HepG2 (cell line): ENCODE data around the gene SFMBT1. TPM values are rescaled to one million over a fixed set of nuclear protein-coding genes. Genes with fewer than 3 reads are reported as not detected.

Source experiments
- ATF2 ChIP-seq: sonication (generic); formaldehyde crosslinking; IDR thresholded peaks from 2 replicates; pipeline ENCODE4 v1.4.0; 2020; ENCODE audit warnings: missing genetic modification reagents
- CCAR2 ChIP-seq: fragments of 200-400 bp; formaldehyde crosslinking; optimal IDR thresholded peaks from 2 replicates; pipeline ENCODE3; 2018; ENCODE audit warnings: low read depth, mild to moderate bottlenecking, low read length, moderate library complexity
- CEBPG ChIP-seq: IDR thresholded peaks from 2 replicates; pipeline ENCODE4 v1.6.1; 2016
- CSRNP1 ChIP-seq: sonication (generic); formaldehyde crosslinking; IDR thresholded peaks from 2 replicates; pipeline ENCODE4 v1.8.1; 2023; ENCODE audit warnings: mild to moderate bottlenecking, missing genetic modification reagents
- DMAP1 ChIP-seq: IDR thresholded peaks from 2 replicates; pipeline ENCODE4 v1.6.1; 2016
- FOSL1 ChIP-seq: sonication (generic); formaldehyde crosslinking; IDR thresholded peaks from 2 replicates; pipeline ENCODE4 v1.9.0; 2021; ENCODE audit warnings: missing genetic modification reagents, borderline replicate concordance
- KDM3A ChIP-seq: IDR thresholded peaks from 2 replicates; pipeline ENCODE4 v1.6.1; 2018; ENCODE audit warnings: low read depth, missing compliant biosample characterization
- KLF9 ChIP-seq: IDR thresholded peaks from 2 replicates; pipeline ENCODE4 v1.6.1; 2016; ENCODE audit warnings: low read depth
- MZF1 ChIP-seq: sonication (generic); formaldehyde crosslinking; IDR thresholded peaks from 2 replicates; pipeline ENCODE4 v1.8.1; 2023; ENCODE audit warnings: mild to moderate bottlenecking, missing genetic modification reagents, borderline replicate concordance
- NFATC3 ChIP-seq: sonication (generic); formaldehyde crosslinking; IDR thresholded peaks from 2 replicates; pipeline ENCODE4 v1.5.1; 2020; ENCODE audit warnings: mild to moderate bottlenecking, missing genetic modification reagents
- PRDM15 ChIP-seq: sonication (generic); formaldehyde crosslinking; IDR thresholded peaks from 2 replicates; pipeline ENCODE4 v1.4.0; 2020; ENCODE audit warnings: missing genetic modification reagents
- RFX1 ChIP-seq: fragments of 450-650 bp; IDR thresholded peaks from 2 replicates; pipeline ENCODE4 v1.6.1; 2017
- ZBTB39 ChIP-seq: sonication (generic); formaldehyde crosslinking; IDR thresholded peaks from 2 replicates; pipeline ENCODE4 v1.5.0; 2020; ENCODE audit warnings: missing genetic modification reagents
- ZBTB44 ChIP-seq: sonication (generic); formaldehyde crosslinking; IDR thresholded peaks from 2 replicates; pipeline ENCODE4 v1.4.0; 2020; ENCODE audit warnings: missing genetic modification reagents
- ZBTB7A ChIP-seq: sonication (generic); formaldehyde crosslinking; IDR thresholded peaks from 2 replicates; pipeline ENCODE4 v1.8.0; 2022; ENCODE audit warnings: mild to moderate bottlenecking, missing genetic modification reagents
- ZNF235 ChIP-seq: sonication (generic); formaldehyde crosslinking; IDR thresholded peaks from 2 replicates; pipeline ENCODE4 v1.8.1; 2023; ENCODE audit warnings: mild to moderate bottlenecking, missing genetic modification reagents, borderline replicate concordance
- ZNF362 ChIP-seq: sonication (generic); formaldehyde crosslinking; IDR thresholded peaks from 2 replicates; pipeline ENCODE4 v1.4.0; 2020; ENCODE audit warnings: missing genetic modification reagents, mild to moderate bottlenecking, borderline replicate concordance
- ZNF614 ChIP-seq: IDR thresholded peaks from 2 replicates; pipeline ENCODE4 v1.6.1; 2018; ENCODE audit warnings: missing biosample characterization, missing genetic modification reagents, inconsistent platforms, borderline replicate concordance
- ZNF839 ChIP-seq: sonication (generic); formaldehyde crosslinking; IDR thresholded peaks from 2 replicates; pipeline ENCODE4 v1.4.0; 2020; ENCODE audit warnings: missing genetic modification reagents, mild to moderate bottlenecking, borderline replicate concordance
- polyA plus RNA-seq, 8 experiments: library from polyadenylated mRNA; depleted of rRNA in 3 of 8; stranded (reverse) in 7 of 8; unstranded in 1 of 8; fragments of >200 nt; fragmentation: Illumina TruSeq in 4 of 8; extraction: Trizol in 4 of 8; gene quantifications; 2 replicates each; pipeline versions ENCODE4 v1.2.1 to v1.2.3, GENCODE V29; 2011 to 2016; ENCODE audit warnings: low read depth in 4 of 8, missing spikeins in 1 of 8, mixed read lengths in 1 of 8; ENCODE audit not compliant: insufficient read depth in 1 of 8
- total RNA-seq, 5 experiments: library from RNA; depleted of rRNA; stranded (reverse); fragments of >200 nt; fragmentation: Illumina TruSeq; extraction: Trizol; gene quantifications; 2 replicates each; pipeline ENCODE4 v1.2.3, GENCODE V29; 2016; ENCODE audit warnings: low read depth in 1 of 5

SFMBT1 gene
- total and polyA plus RNA-seq, 2 of the 13 experiments (the other 11 are each of a cell fraction or from before 2014, with no cell fraction given), result 3.8 to 12.8 TPM

- no peak for TF ChIP-seq ATF2 (CRISPR knock-in tag)
- TF ChIP-seq KLF9 (CRISPR knock-in tag), result no peak
- no peak for TF ChIP-seq CEBPG (CRISPR knock-in tag)
- TF ChIP-seq ZBTB39 (CRISPR knock-in tag), result no peak
- no peak; the same call in 1 of the 2 replicates for TF ChIP-seq ZNF235 (CRISPR knock-in tag)
- no peak for TF ChIP-seq CCAR2
- no peak for TF ChIP-seq ZNF839 (CRISPR knock-in tag)
- no peak for TF ChIP-seq PRDM15 (CRISPR knock-in tag)
- no peak for TF ChIP-seq ZBTB7A (CRISPR knock-in tag)
- no peak for TF ChIP-seq NFATC3
- TF ChIP-seq ZBTB44 (CRISPR knock-in tag), result no peak
- TF ChIP-seq RFX1, result no peak
- no peak for TF ChIP-seq MZF1
- no peak for TF ChIP-seq FOSL1
- TF ChIP-seq KDM3A, result no peak
- no peak for TF ChIP-seq DMAP1 (CRISPR knock-in tag)
- no peak for TF ChIP-seq ZNF362 (CRISPR knock-in tag)
- TF ChIP-seq CSRNP1, result no peak
- no peak for TF ChIP-seq ZNF614 (CRISPR knock-in tag)
These were observed at the start of gene SFMBT1 (continued) for GRCh38 chr3:53045518-53046170.
